ENCODE data around the gene WDR4. TPM values are rescaled to one million over a fixed set of nuclear protein-coding genes. Genes with fewer than 3 reads are reported as not detected.
A peak's percentile ranks its signal among the peaks of the same experiment; 100 is the strongest.

The WDR4 gene
- total and polyA plus RNA-seq, 4 donors = 4.6 to 12.9 (median 9.2) TPM

GRCh38 chr21:42844411-42845113, 34.8 kb downstream of the WDR4 start:
- DNase-seq (ENCODE audit: low spot score) = no peak
- Histone ChIP-seq H3K27me3 (ENCODE audit: control insufficient read depth in 4 of 4, insufficient read depth in 4 of 4, low read length in 3 of 4) (no peaks in the 10 kb centered on the region), H3K4me3 (ENCODE audit: low read depth in 1 of 3, low read length in 3 of 3) (no peak overlapping the region), H3K9ac (ENCODE audit: low read depth in 1 of 2, low read length in 2 of 2) (no peak overlapping the region), H3K4me1 (ENCODE audit: control insufficient read depth in 4 of 4, insufficient read depth in 4 of 4, low read length in 3 of 4) (peaks cover 4 to 19% (median 10%) of the 10 kb centered on the region in 4 donors), H3K27ac (ENCODE audit: low read depth in 1 of 2, low read length in 2 of 2) (peak overlapping the region; percentile 52 to 76), H3K36me3 (ENCODE audit: control insufficient read depth in 4 of 4, insufficient read depth in 3 of 4, low read depth in 1 of 4, low read length in 3 of 4) (peaks cover 4 to 32% (median 14%) of the 10 kb centered on the region in 4 donors), H3K9me3 (ENCODE audit: control insufficient read depth in 4 of 4, low read length in 3 of 4) (no peaks in the 10 kb centered on the region)
- 57% methylated on average over 22 of the region's 22 CpGs for WGBS
- TF ChIP-seq RXRA (IDR thresholded peaks at IDR 0.05) (peak in 1 of 2 donors; percentile 55), HNF4A (conservative IDR thresholded peaks at IDR 0.05) (peak in 1 of 2 donors; percentile 27)
- TF ChIP-seq, protein P1, sequence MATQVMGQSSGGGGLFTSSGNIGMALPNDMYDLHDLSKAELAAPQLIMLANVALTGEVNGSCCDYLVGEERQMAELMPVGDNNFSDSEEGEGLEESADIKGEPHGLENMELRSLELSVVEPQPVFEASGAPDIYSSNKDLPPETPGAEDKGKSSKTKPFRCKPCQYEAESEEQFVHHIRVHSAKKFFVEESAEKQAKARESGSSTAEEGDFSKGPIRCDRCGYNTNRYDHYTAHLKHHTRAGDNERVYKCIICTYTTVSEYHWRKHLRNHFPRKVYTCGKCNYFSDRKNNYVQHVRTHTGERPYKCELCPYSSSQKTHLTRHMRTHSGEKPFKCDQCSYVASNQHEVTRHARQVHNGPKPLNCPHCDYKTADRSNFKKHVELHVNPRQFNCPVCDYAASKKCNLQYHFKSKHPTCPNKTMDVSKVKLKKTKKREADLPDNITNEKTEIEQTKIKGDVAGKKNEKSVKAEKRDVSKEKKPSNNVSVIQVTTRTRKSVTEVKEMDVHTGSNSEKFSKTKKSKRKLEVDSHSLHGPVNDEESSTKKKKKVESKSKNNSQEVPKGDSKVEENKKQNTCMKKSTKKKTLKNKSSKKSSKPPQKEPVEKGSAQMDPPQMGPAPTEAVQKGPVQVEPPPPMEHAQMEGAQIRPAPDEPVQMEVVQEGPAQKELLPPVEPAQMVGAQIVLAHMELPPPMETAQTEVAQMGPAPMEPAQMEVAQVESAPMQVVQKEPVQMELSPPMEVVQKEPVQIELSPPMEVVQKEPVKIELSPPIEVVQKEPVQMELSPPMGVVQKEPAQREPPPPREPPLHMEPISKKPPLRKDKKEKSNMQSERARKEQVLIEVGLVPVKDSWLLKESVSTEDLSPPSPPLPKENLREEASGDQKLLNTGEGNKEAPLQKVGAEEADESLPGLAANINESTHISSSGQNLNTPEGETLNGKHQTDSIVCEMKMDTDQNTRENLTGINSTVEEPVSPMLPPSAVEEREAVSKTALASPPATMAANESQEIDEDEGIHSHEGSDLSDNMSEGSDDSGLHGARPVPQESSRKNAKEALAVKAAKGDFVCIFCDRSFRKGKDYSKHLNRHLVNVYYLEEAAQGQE (IDR thresholded peaks at IDR 0.05) = no peak

- no peak overlapping the region for H3K27ac ChIP-seq (ENCODE audit: low read depth in 1 of 2, low read length in 2 of 2)
- H3K4me3 ChIP-seq (ENCODE audit: low read depth in 1 of 3, low read length in 3 of 3) = no peak overlapping the region
- no peaks in the 10 kb centered on the region for H3K27me3 ChIP-seq (ENCODE audit: control insufficient read depth in 4 of 4, insufficient read depth in 4 of 4, low read length in 3 of 4)
- no peak for DNase-seq (ENCODE audit: low spot score)
- no peaks in the 10 kb centered on the region for H3K9me3 ChIP-seq (ENCODE audit: control insufficient read depth in 4 of 4, low read length in 3 of 4)
- peaks cover 4 to 25% (median 9%) of the 10 kb centered on the region in 4 donors for H3K36me3 ChIP-seq (ENCODE audit: control insufficient read depth in 4 of 4, insufficient read depth in 3 of 4, low read depth in 1 of 4, low read length in 3 of 4)
- no peak overlapping the region for H3K9ac ChIP-seq (ENCODE audit: low read depth in 1 of 2, low read length in 2 of 2)
- TF ChIP-seq CTCF (IDR thresholded peaks at IDR 0.05; ENCODE audit: low read depth, low read length, missing input control) (no peak), EGR1 (IDR thresholded peaks at IDR 0.05; ENCODE audit: low read depth in 2 of 2) (no peak), SP1 (IDR thresholded peaks at IDR 0.05) (no peak), RXRA (IDR thresholded peaks at IDR 0.05) (no peak), HNF4G (IDR thresholded peaks at IDR 0.05) (no peak), YY1 (IDR thresholded peaks at IDR 0.05) (no peak), RAD21 (IDR thresholded peaks at IDR 0.05) (no peak), NR2F2 (IDR thresholded peaks at IDR 0.05) (no peak), FOXA2 (IDR thresholded peaks at IDR 0.05) (no peak), GABPA (IDR thresholded peaks at IDR 0.05 in 1 of 2, conservative IDR thresholded peaks at IDR 0.05 in 1 of 2) (no peak), HNF4A (conservative IDR thresholded peaks at IDR 0.05) (no peak), JUND (IDR thresholded peaks at IDR 0.05) (no peak), FOXA1 (IDR thresholded peaks at IDR 0.05) (no peak), TAF1 (conservative IDR thresholded peaks at IDR 0.05) (no peak)
- TF ChIP-seq, protein P2, sequence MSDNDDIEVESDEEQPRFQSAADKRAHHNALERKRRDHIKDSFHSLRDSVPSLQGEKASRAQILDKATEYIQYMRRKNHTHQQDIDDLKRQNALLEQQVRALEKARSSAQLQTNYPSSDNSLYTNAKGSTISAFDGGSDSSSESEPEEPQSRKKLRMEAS (IDR thresholded peaks at IDR 0.05) = no peak
- TF ChIP-seq, protein P3, sequence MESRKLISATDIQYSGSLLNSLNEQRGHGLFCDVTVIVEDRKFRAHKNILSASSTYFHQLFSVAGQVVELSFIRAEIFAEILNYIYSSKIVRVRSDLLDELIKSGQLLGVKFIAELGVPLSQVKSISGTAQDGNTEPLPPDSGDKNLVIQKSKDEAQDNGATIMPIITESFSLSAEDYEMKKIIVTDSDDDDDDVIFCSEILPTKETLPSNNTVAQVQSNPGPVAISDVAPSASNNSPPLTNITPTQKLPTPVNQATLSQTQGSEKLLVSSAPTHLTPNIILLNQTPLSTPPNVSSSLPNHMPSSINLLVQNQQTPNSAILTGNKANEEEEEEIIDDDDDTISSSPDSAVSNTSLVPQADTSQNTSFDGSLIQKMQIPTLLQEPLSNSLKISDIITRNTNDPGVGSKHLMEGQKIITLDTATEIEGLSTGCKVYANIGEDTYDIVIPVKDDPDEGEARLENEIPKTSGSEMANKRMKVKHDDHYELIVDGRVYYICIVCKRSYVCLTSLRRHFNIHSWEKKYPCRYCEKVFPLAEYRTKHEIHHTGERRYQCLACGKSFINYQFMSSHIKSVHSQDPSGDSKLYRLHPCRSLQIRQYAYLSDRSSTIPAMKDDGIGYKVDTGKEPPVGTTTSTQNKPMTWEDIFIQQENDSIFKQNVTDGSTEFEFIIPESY (IDR thresholded peaks at IDR 0.05) = no peak
- TF ChIP-seq, protein P4, sequence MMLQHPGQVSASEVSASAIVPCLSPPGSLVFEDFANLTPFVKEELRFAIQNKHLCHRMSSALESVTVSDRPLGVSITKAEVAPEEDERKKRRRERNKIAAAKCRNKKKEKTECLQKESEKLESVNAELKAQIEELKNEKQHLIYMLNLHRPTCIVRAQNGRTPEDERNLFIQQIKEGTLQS (IDR thresholded peaks at IDR 0.05) = no peak
- TF ChIP-seq, protein P1 (IDR thresholded peaks at IDR 0.05) = no peak
- WGBS = 97% methylated on average over 14 of the region's 14 CpGs
- H3K4me1 ChIP-seq (ENCODE audit: control insufficient read depth in 4 of 4, insufficient read depth in 4 of 4, low read length in 3 of 4) = peaks cover 5 to 24% (median 13%) of the 10 kb centered on the region in 4 donors
Observed at GRCh38 chr21:42843056-42843455, 36.3 kb downstream of the WDR4 start.

All from liver (tissue), 9 donors.